Transverse colon (tissue), 3 donors: ENCODE measurements around the gene TNFRSF19.

Source experiments
- CTCF ChIP-seq, 5 experiments: fragments of 200-600 bp in 3 of 5; fragments of 450-650 bp in 2 of 5; sonication (generic) in 3 of 5; IDR thresholded peaks; 1 replicate in 2 of 5; 2 replicates in 3 of 5; pipeline ENCODE4 v1.5.1; 2016 to 2017; ENCODE audit warnings: antibody characterized with exemption in 5 of 5, inconsistent platforms in 3 of 5, mild to moderate bottlenecking in 2 of 5, moderate library complexity in 1 of 5
- EP300 ChIP-seq: sonication (generic); formaldehyde crosslinking; IDR thresholded peaks from one replicate; pipeline ENCODE4 v1.6.1; 2017; ENCODE audit warnings: antibody characterized with exemption, low read depth
- POLR2A ChIP-seq: fragments of 450-650 bp; IDR thresholded peaks from one replicate; pipeline ENCODE4 v1.6.1; 2016; ENCODE audit warnings: antibody characterized with exemption, mild to moderate bottlenecking, moderate library complexity

- TF ChIP-seq EP300 (no peak), CTCF (IDR thresholded peaks at IDR 0.05) (no peak), POLR2A (no peak)
These were observed 125.0 kb downstream of the TNFRSF19 start for GRCh38 chr13:23695196-23695595.
